BLaER1 treated with 17β-estradiol and CSF1 and Interleukin-3, amounts not matched to agents 10 nM and 100 nM (cell line): Measurements from ENCODE around the gene RPE65.

Experiments used
- H3K27ac ChIP-seq, 11 experiments: shearing (Covaris generic); formaldehyde crosslinking; 2 replicates each; pipeline ENCODE4 v1.8.1; 2022
- H3K27me3 ChIP-seq, 11 experiments: shearing (Covaris generic); formaldehyde crosslinking; 2 replicates each; pipeline ENCODE4 v1.8.1; 2022
- H3K36me3 ChIP-seq, 11 experiments: shearing (Covaris generic); formaldehyde crosslinking; 2 replicates each; pipeline ENCODE4 v1.8.1; 2022
- H3K4me1 ChIP-seq, 10 experiments: shearing (Covaris generic); formaldehyde crosslinking; 2 replicates each; pipeline ENCODE4 v1.8.1; 2022
- H3K4me2 ChIP-seq, 11 experiments: shearing (Covaris generic); formaldehyde crosslinking; 2 replicates each; pipeline ENCODE4 v1.8.1; 2022
- H3K4me3 ChIP-seq, 10 experiments: shearing (Covaris generic); formaldehyde crosslinking; 2 replicates each; pipeline ENCODE4 v1.8.1; 2022
- H3K9ac ChIP-seq, 11 experiments: shearing (Covaris generic); formaldehyde crosslinking; 2 replicates each; pipeline ENCODE4 v1.8.1; 2022
- H3K9me3 ChIP-seq, 11 experiments: shearing (Covaris generic); formaldehyde crosslinking; replicated peaks in 1 of 11; 2 replicates each; pipeline ENCODE4 v1.8.1; 2022
- H4K20me1 ChIP-seq, 11 experiments: shearing (Covaris generic); formaldehyde crosslinking; 2 replicates each; pipeline ENCODE4 v1.8.1; 2022
- Cebpa-rat ChIP-seq, 11 experiments: shearing (Covaris generic); IDR thresholded peaks; 2 replicates each; pipeline ENCODE4 v1.8.1; 2022

The RPE65 gene

GRCh38 chr1:68459796-68460195, 10.0 kb upstream of the RPE65 start:
- TF ChIP-seq Cebpa-rat (IDR thresholded peaks at IDR 0.05) = no peak
- Histone ChIP-seq H4K20me1 (no peaks in the 10 kb centered on the region), H3K4me3 (no peak overlapping the region), H3K4me1 (no peaks in the 10 kb centered on the region), H3K36me3 (no peaks in the 10 kb centered on the region), H3K27ac (no peak overlapping the region), H3K9me3 (peaks cover 0 to 8% (median 6%) of the 10 kb centered on the region in 11 experiments; a peak in 4 of 22 replicates), H3K27me3 (no peaks in the 10 kb centered on the region), H3K4me2 (no peak overlapping the region), H3K9ac (no peak overlapping the region)

DNA sequence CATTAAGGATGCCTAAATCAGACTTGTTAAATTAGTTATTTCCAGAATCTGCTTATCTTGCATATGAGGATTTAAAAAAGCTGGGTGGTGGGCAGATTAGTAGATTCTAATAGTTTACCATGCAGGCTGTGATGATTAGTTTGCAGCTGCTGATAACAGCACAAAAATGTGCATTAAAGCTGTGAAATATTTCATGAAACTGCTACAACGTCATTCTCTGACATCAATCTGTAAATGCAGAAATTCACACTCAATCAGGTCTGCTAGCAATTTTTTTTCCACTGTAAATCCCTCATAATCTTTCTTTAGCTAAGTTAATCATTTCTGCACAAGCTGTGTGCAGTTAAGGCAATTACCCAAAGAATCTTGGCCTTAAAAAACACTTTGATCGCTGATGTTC, 9.3 kb upstream of the RPE65 start:
- Histone ChIP-seq H3K4me3 (no peak overlapping the region), H3K27ac (no peak overlapping the region), H3K4me2 (no peak overlapping the region), H3K4me1 (no peaks in the 10 kb centered on the region), H3K27me3 (no peaks in the 10 kb centered on the region), H3K9ac (no peak overlapping the region), H4K20me1 (no peaks in the 10 kb centered on the region), H3K9me3 (peaks cover 0 to 8% (median 6%) of the 10 kb centered on the region in 11 experiments; a peak in 4 of 22 replicates), H3K36me3 (no peaks in the 10 kb centered on the region)
- TF ChIP-seq Cebpa-rat (IDR thresholded peaks at IDR 0.05) = no peak

GRCh38 chr1:68456202-68456601, 6.4 kb upstream of the RPE65 start:
- Histone ChIP-seq H3K4me1 (no peaks in the 10 kb centered on the region), H3K27me3 (no peaks in the 10 kb centered on the region), H3K36me3 (no peaks in the 10 kb centered on the region), H3K4me2 (no peak overlapping the region), H3K4me3 (no peak overlapping the region), H3K9ac (no peak overlapping the region), H4K20me1 (no peaks in the 10 kb centered on the region), H3K9me3 (no peaks in the 10 kb centered on the region), H3K27ac (no peak overlapping the region)
- TF ChIP-seq Cebpa-rat (IDR thresholded peaks at IDR 0.05) = no peak

DNA sequence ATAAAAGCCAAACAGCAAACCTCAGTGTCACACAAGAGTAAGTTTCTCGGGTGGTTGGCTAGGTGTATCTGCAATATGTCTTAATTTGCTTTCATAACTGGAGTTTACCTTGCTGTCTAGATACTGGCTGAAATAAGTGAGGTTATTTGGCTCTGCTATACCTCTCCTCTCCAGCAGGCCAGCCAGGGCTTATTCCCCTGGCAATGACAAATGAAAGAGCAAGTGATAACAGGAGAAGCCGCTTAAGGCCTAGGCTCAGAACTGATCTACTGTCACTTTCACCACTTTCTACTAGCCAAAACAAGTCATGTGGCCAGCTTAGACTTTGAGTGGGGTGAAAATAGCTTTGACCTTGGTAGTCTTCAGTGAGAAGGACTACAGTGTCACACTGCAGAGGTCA, 4.8 kb upstream of the RPE65 start:
- no peak for TF ChIP-seq Cebpa-rat (IDR thresholded peaks at IDR 0.05)
- no peaks in the 10 kb centered on the region for H3K4me1 ChIP-seq
- H3K27ac ChIP-seq = no peak overlapping the region
- H3K9me3 ChIP-seq = no peaks in the 10 kb centered on the region
- no peak overlapping the region for H3K4me2 ChIP-seq
- no peak overlapping the region for H3K4me3 ChIP-seq
- no peaks in the 10 kb centered on the region for H3K27me3 ChIP-seq
- no peaks in the 10 kb centered on the region for H4K20me1 ChIP-seq
- H3K9ac ChIP-seq = no peak overlapping the region
- H3K36me3 ChIP-seq = no peaks in the 10 kb centered on the region

- H3K27ac ChIP-seq = no peak overlapping the region
- H3K9me3 ChIP-seq = no peaks in the 10 kb centered on the region
- no peak for TF ChIP-seq Cebpa-rat (IDR thresholded peaks at IDR 0.05)
- no peak overlapping the region for H3K9ac ChIP-seq
- no peak overlapping the region for H3K4me2 ChIP-seq
- H3K4me3 ChIP-seq = no peak overlapping the region
- H3K36me3 ChIP-seq = no peaks in the 10 kb centered on the region
- H4K20me1 ChIP-seq = no peaks in the 10 kb centered on the region
- no peaks in the 10 kb centered on the region for H3K4me1 ChIP-seq
- H3K27me3 ChIP-seq = no peaks in the 10 kb centered on the region
These were observed 3.4 kb upstream of the RPE65 start for GRCh38 chr1:68453060-68453670.

- no peak overlapping the region for H3K27ac ChIP-seq
- no peaks in the 10 kb centered on the region for H3K4me1 ChIP-seq
- H4K20me1 ChIP-seq = no peaks in the 10 kb centered on the region
- TF ChIP-seq Cebpa-rat (IDR thresholded peaks at IDR 0.05) = no peak
- H3K4me3 ChIP-seq = no peak overlapping the region
- no peaks in the 10 kb centered on the region for H3K36me3 ChIP-seq
- H3K9ac ChIP-seq = no peak overlapping the region
- no peak overlapping the region for H3K4me2 ChIP-seq
- H3K9me3 ChIP-seq = no peaks in the 10 kb centered on the region
- H3K27me3 ChIP-seq = no peaks in the 10 kb centered on the region
These were observed 1.4 kb downstream of the RPE65 start for GRCh38 chr1:68448365-68448764.

- Histone ChIP-seq H4K20me1 (no peaks in the 10 kb centered on the region), H3K4me1 (no peaks in the 10 kb centered on the region), H3K36me3 (no peaks in the 10 kb centered on the region), H3K27me3 (no peaks in the 10 kb centered on the region), H3K4me2 (no peak overlapping the region), H3K27ac (no peak overlapping the region), H3K9ac (no peak overlapping the region), H3K4me3 (no peak overlapping the region), H3K9me3 (no peaks in the 10 kb centered on the region)
- TF ChIP-seq Cebpa-rat (IDR thresholded peaks at IDR 0.05) = no peak
These were observed 4.0 kb downstream of the RPE65 start for GRCh38 chr1:68445709-68446108.

- no peaks in the 10 kb centered on the region for H3K4me1 ChIP-seq
- H3K9me3 ChIP-seq = no peaks in the 10 kb centered on the region
- no peak for TF ChIP-seq Cebpa-rat (IDR thresholded peaks at IDR 0.05)
- no peaks in the 10 kb centered on the region for H4K20me1 ChIP-seq
- H3K4me3 ChIP-seq = no peak overlapping the region
- no peaks in the 10 kb centered on the region for H3K36me3 ChIP-seq
- H3K4me2 ChIP-seq = no peak overlapping the region
- H3K9ac ChIP-seq = no peak overlapping the region
- H3K27ac ChIP-seq = no peak overlapping the region
- no peaks in the 10 kb centered on the region for H3K27me3 ChIP-seq
These were observed 6.8 kb downstream of the RPE65 start for GRCh38 chr1:68442822-68443556.

DNA sequence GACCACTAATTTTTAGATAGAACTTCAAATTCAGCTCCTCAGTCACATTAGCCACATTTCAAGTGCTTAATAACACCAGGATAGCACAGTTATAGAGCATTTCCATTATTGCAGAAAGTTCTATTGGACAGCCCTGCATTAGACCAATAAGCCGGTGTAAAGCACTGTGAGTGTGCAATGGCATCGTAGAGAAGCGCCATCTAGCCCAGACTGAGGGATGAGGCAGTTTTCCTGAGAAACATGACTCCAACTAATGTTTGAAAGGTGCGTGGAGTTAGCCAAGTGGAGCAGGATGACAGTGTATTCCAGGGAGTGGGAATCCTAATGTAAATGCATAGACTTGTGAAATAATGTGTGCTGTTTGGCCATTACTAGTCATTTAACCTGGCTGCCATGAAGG, 7.7 kb downstream of the RPE65 start:
- H3K27ac ChIP-seq = no peak overlapping the region
- H3K4me2 ChIP-seq = no peak overlapping the region
- no peaks in the 10 kb centered on the region for H3K27me3 ChIP-seq
- TF ChIP-seq Cebpa-rat (IDR thresholded peaks at IDR 0.05) = no peak
- H3K9ac ChIP-seq = no peak overlapping the region
- no peaks in the 10 kb centered on the region for H4K20me1 ChIP-seq
- no peak overlapping the region for H3K4me3 ChIP-seq
- H3K9me3 ChIP-seq = no peaks in the 10 kb centered on the region
- no peaks in the 10 kb centered on the region for H3K36me3 ChIP-seq
- no peaks in the 10 kb centered on the region for H3K4me1 ChIP-seq

GRCh38 chr1:68438310-68438709, 11.4 kb downstream of the RPE65 start:
- Histone ChIP-seq H3K9ac (no peak overlapping the region), H3K4me3 (no peak overlapping the region), H3K36me3 (no peaks in the 10 kb centered on the region), H3K4me2 (no peak overlapping the region), H3K9me3 (no peaks in the 10 kb centered on the region), H3K27me3 (no peaks in the 10 kb centered on the region), H3K4me1 (no peaks in the 10 kb centered on the region), H3K27ac (no peak overlapping the region), H4K20me1 (no peaks in the 10 kb centered on the region)
- TF ChIP-seq Cebpa-rat (IDR thresholded peaks at IDR 0.05) = no peak
